Upper lobe of left lung (tissue), 6 donors: ENCODE measurements around the gene ACTL10. TPM values are rescaled to one million over a fixed set of nuclear protein-coding genes. Genes with fewer than 3 reads are reported as not detected.

Experiments
- ATAC-seq, 2 donors: fragments of 200-7000 bp; cut with Tn5 transposase; one replicate each; pipeline ENCODE4 v1.9.1; 2022; ENCODE audit warnings: mild to moderate bottlenecking in 2 of 2, moderate library complexity in 2 of 2; ENCODE audit not compliant: low FRiP score in 2 of 2
- DNase-seq, 2 donors: peaks; one replicate each; pipeline ENCODE4 v3.0.0-alpha.2; 2019 to 2020
- H3K27ac ChIP-seq, 4 donors: fragments of 200-600 bp; sonication (generic); one replicate each; pipeline ENCODE4 v1.5.1; 2016 to 2019
- H3K27me3 ChIP-seq, 4 donors: fragments of 200-600 bp; sonication (generic); one replicate each; pipeline ENCODE4 v1.5.1; 2017 to 2019
- H3K36me3 ChIP-seq, 4 donors: fragments of 200-600 bp; sonication (generic); one replicate each; pipeline ENCODE4 v1.5.1; 2016 to 2019
- H3K4me1 ChIP-seq, 4 donors: fragments of 200-600 bp; sonication (generic); one replicate each; pipeline ENCODE4 v1.5.1; 2018 to 2019
- H3K4me3 ChIP-seq, 4 donors: fragments of 200-600 bp; sonication (generic); one replicate each; pipeline ENCODE4 v1.5.1; 2017 to 2019; ENCODE audit warnings: mild to moderate bottlenecking in 2 of 4, moderate library complexity in 1 of 4
- H3K9me3 ChIP-seq, 4 donors: fragments of 200-600 bp; sonication (generic); one replicate each; pipeline ENCODE4 v1.5.1; 2018 to 2019
- EP300 ChIP-seq, 4 donors: sonication (generic); formaldehyde crosslinking; IDR thresholded peaks; one replicate each; pipeline ENCODE4 v1.5.1; 2017; ENCODE audit warnings: antibody characterized with exemption in 4 of 4, control low read depth in 2 of 4
- POLR2A ChIP-seq, 4 donors: fragments of 450-650 bp; IDR thresholded peaks; one replicate each; pipeline ENCODE4 v1.5.1; 2016 to 2017; ENCODE audit warnings: antibody characterized with exemption in 4 of 4, mild to moderate bottlenecking in 2 of 4
- POLR2AphosphoS5 ChIP-seq, 2 donors: sonication (generic); formaldehyde crosslinking; IDR thresholded peaks; one replicate each; pipeline ENCODE4 v1.5.1; 2017; ENCODE audit warnings: antibody characterized with exemption in 2 of 2
- WGBS, 2 donors: methylation state at CpG; one replicate each; pipeline ENCODE4 v1.1.5; 2017 to 2018; 5-methylcytosine and 5-hydroxymethylcytosine counted together
- total RNA-seq, 6 donors: library from RNA; depleted of rRNA in 4 of 6; stranded (reverse); fragments of >200 nt in 4 of 6; gene quantifications; one replicate each; pipeline versions ENCODE4 v1.1.0 to v1.2.1, GENCODE V29; 2016 to 2021
- TF ChIP-seq, protein P1 (sequence below), 6 experiments: fragments of 450-650 bp in 4 of 6; fragments of 200-600 bp in 2 of 6; sonication (generic) in 2 of 6; IDR thresholded peaks; one replicate each; pipeline ENCODE4 v1.5.1; 2016 to 2019; ENCODE audit warnings: antibody characterized with exemption in 6 of 6
- donor health status: DM: no; HTN: no; CAD: no; lungs with moderate emphysema.
- donor health status: DM: no; HTN: yes; CAD: no; lungs with severe emphysema.

ACTL10 gene
- total RNA-seq, 6 donors from 2014 or later: 1.7 to 3.8 (median 2.1) TPM; not detected in 1

DNA sequence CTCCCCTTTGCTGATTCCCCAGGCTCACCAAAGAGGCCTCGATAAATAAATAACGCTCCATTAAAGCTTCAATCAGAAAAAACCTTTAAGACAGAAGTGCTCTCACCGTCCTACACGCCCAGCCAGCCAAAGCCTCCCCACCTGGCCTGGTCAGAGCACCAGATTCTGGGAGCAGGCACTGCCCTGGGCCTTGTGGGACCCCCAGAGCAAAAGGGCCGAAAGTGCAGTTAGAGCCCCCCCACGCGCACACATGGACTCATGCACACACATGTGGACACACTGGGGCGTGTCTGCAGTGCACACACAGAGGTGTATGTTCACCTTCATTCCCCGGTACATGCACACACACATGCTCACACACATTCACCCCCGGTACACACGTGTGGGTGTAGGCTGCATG, 9.4 kb downstream of the ACTL10 start:
- Histone ChIP-seq H3K4me1 (peaks cover 19 to 44% (median 41%) of the 10 kb centered on the region in 4 donors), H3K27ac (peak overlapping the region; percentile 77 to 91 (median 82)), H3K36me3 (no peaks in the 10 kb centered on the region)

DNA sequence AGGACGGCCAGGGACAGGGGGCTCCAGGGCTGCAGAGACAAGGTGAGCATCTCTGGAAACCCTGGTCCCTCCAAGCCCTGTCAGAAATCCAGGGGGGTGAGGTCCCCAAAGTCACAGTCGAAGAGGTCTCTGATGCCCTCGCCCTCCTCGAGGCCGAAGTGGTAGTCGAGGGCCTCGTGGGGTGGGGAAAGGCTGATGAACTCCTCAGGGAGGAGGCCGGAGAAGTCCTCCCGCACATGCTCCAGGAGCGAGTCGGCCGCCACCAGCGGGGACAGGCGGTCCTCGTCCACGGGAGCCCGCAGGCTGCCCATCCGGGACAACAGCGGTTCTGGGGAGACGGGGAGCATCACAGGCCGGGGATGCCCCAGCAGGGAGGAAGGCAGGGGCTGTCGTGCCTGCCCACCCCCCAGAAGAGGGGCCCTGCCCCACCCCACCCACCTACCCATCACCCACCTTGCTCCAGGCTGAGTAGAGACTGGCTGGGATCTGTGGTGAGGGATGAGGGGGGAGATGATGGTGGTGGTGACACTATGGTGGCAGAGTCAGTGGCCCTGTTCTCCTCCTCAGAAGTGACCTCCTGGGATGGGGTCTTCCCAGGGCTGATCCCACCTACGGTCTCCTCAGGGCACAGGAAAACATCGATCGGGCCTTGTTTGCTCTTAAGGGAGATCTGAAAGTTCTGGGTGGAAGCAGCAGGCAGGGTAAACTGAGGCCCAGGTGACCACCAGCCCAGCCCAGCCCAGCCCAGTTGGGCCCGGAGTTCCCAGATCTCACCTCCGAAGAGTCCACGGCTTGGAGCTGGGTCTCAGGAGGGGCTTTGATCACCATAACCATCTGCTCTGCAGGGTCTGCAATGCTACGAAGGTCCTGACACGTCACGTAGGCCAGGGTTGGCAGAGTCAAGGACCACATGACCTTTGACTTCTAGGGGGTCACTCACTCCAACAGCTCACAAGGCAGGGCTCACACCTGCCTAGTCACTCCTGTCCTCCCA, 10.2 kb downstream of the ACTL10 start:
- Histone ChIP-seq H3K36me3 (no peaks in the 10 kb centered on the region), H3K4me1 (peaks cover 19 to 48% (median 42%) of the 10 kb centered on the region in 4 donors), H3K27me3 (no peaks in the 10 kb centered on the region), H3K4me3 (no peak overlapping the region), H3K9me3 (no peaks in the 10 kb centered on the region), H3K27ac (peak overlapping the region in 1 of 4 donors; percentile 91)
- TF ChIP-seq EP300 (IDR thresholded peaks at IDR 0.05): no peak
- no peak for TF ChIP-seq POLR2A (IDR thresholded peaks at IDR 0.05)
- TF ChIP-seq, protein P1, sequence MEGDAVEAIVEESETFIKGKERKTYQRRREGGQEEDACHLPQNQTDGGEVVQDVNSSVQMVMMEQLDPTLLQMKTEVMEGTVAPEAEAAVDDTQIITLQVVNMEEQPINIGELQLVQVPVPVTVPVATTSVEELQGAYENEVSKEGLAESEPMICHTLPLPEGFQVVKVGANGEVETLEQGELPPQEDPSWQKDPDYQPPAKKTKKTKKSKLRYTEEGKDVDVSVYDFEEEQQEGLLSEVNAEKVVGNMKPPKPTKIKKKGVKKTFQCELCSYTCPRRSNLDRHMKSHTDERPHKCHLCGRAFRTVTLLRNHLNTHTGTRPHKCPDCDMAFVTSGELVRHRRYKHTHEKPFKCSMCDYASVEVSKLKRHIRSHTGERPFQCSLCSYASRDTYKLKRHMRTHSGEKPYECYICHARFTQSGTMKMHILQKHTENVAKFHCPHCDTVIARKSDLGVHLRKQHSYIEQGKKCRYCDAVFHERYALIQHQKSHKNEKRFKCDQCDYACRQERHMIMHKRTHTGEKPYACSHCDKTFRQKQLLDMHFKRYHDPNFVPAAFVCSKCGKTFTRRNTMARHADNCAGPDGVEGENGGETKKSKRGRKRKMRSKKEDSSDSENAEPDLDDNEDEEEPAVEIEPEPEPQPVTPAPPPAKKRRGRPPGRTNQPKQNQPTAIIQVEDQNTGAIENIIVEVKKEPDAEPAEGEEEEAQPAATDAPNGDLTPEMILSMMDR (IDR thresholded peaks at IDR 0.05): no peak
- TF ChIP-seq POLR2AphosphoS5 (IDR thresholded peaks at IDR 0.05): no peak
- 93 to 96% methylated on average over 25 to 26 of the region's 31 CpGs for WGBS, 2 donors
- ATAC-seq (no peak), DNase-seq (no peak)

More for the DNA sequence above, 9.4 kb downstream of the ACTL10 start:
- Histone ChIP-seq H3K27me3 (no peaks in the 10 kb centered on the region), H3K9me3 (no peaks in the 10 kb centered on the region), H3K4me3 (no peak overlapping the region)
- no peak for TF ChIP-seq POLR2AphosphoS5 (IDR thresholded peaks at IDR 0.05)
- TF ChIP-seq, protein P1 (IDR thresholded peaks at IDR 0.05): no peak
- no peak for TF ChIP-seq EP300 (IDR thresholded peaks at IDR 0.05)
- no peak for TF ChIP-seq POLR2A (IDR thresholded peaks at IDR 0.05)
- ATAC-seq (no peak), DNase-seq (no peak)
- WGBS, 2 donors: 89 to 98% methylated on average over 11 of the region's 11 CpGs

DNA sequence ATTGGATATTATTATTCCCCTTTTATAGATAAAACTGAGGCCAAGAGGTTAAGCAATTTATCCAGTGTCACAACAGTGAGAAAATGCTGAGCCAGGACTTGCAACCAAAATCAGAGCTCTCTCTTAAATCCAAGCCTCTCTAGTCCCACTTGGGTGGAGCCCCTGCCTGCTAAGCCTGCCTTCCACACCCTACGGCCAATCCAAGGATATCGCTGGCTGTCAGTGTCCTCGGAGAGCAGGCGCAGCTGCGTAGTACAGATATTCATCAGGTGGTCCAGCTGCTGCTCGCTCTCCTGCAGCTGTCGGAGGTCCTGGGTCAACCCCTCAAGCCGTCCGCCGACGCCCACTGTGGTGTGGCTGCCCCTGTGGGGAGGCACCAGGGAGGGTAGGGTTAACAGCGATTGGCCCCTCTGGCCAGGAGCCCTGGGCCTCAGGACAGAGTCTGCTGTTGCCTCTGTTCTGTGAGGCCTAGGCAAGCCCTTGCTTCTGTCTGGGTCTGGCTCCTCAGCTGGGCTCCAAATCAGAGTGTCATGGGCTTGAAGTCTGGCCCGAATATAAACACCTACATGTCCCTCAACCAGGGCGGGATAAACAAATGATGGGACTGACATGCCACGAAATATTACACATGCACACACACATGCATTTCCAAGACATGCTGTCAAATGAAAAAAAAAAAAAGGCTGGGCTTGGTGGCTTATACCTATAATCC, 11.4 kb downstream of the ACTL10 start:
- Histone ChIP-seq H3K4me1 (peaks cover 17 to 43% (median 35%) of the 10 kb centered on the region in 4 donors), H3K27ac (no peak overlapping the region), H3K27me3 (no peaks in the 10 kb centered on the region), H3K36me3 (no peaks in the 10 kb centered on the region), H3K9me3 (no peaks in the 10 kb centered on the region), H3K4me3 (no peak overlapping the region)
- no peak for TF ChIP-seq POLR2A (IDR thresholded peaks at IDR 0.05)
- TF ChIP-seq POLR2AphosphoS5 (IDR thresholded peaks at IDR 0.05): no peak
- no peak for TF ChIP-seq EP300 (IDR thresholded peaks at IDR 0.05)
- TF ChIP-seq, protein P1 (IDR thresholded peaks at IDR 0.05): no peak
- ATAC-seq (peak in 1 of 2 donors; percentile 59), DNase-seq (no peak)
- 76 to 86% methylated on average over 4 to 15 of the region's 15 CpGs for WGBS, 2 donors

DNA sequence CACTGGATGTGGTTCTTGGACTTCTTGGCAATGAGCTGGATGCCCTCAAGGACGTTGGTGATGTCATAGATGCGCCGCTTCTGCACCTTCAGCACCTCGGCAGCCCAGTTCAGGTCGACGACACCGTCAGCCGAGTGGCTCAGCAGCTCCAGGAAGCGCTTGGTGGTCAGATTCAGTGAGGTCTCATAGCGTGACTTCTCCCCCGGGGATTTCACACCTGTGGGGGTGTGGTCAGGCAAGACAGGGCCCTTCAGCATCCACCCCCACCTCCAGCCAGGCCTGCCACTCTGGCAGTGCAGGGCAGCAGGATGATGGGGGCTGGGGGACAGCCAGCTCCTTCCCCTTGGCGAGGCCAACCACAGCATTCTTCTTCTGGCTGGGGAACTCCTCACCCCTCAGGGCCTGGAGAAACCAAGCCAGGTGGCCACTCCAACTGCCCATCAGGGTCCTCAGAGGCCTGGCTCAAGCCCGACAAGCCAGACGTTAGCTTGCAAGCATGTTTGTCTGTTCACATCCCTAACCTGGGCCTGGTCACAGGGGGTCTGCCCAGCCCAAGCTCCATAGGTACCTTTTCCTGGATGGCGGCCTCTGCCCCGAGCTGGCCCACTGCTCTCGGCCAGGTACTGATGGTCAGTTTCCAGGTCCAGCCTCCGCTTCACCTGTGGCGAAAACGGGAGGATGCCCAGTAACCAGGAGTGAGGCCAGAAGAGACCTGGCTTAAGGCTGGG, 13.2 kb downstream of the ACTL10 start:
- Histone ChIP-seq H3K4me3 (no peak overlapping the region), H3K4me1 (peaks cover 18 to 44% (median 35%) of the 10 kb centered on the region in 4 donors), H3K27ac (no peak overlapping the region), H3K9me3 (no peaks in the 10 kb centered on the region), H3K27me3 (no peaks in the 10 kb centered on the region), H3K36me3 (no peaks in the 10 kb centered on the region)
- DNase-seq (no peak), ATAC-seq (no peak)
- WGBS, 2 donors: 85 to 93% methylated on average over 10 to 17 of the region's 20 CpGs
- no peak for TF ChIP-seq EP300 (IDR thresholded peaks at IDR 0.05)
- TF ChIP-seq, protein P1 (IDR thresholded peaks at IDR 0.05): no peak
- TF ChIP-seq POLR2AphosphoS5 (IDR thresholded peaks at IDR 0.05): no peak
- no peak for TF ChIP-seq POLR2A (IDR thresholded peaks at IDR 0.05)
